Parathyroid adenoma (tissue), 2 donors: ENCODE measurements around the gene CTSE.

Experiments used
- H2AFZ ChIP-seq: fragments of 300-600 bp; sonication (generic); one replicate; pipeline ENCODE4 v1.7.0; 2017; ENCODE audit warnings: antibody characterized with exemption, mild to moderate bottlenecking
- H3K27ac ChIP-seq: fragments of 300-600 bp; sonication (generic); one replicate; pipeline ENCODE4 v1.7.0; 2017
- H3K27me3 ChIP-seq: fragments of 300-600 bp; sonication (generic); one replicate; pipeline ENCODE4 v1.7.0; 2017; ENCODE audit warnings: low read length; ENCODE audit not compliant: control insufficient read depth, insufficient read depth
- H3K36me3 ChIP-seq: fragments of 300-600 bp; sonication (generic); one replicate; pipeline ENCODE4 v1.7.0; 2017; ENCODE audit warnings: low read length; ENCODE audit not compliant: control insufficient read depth, insufficient read depth
- H3K4me1 ChIP-seq: fragments of 300-600 bp; sonication (generic); one replicate; pipeline ENCODE4 v1.7.0; 2017; ENCODE audit warnings: control low read depth
- H3K4me2 ChIP-seq: fragments of 300-600 bp; sonication (generic); one replicate; pipeline ENCODE4 v1.7.0; 2017; ENCODE audit warnings: low read length
- H3K4me3 ChIP-seq: fragments of 300-600 bp; sonication (generic); one replicate; pipeline ENCODE4 v1.7.0; 2017; ENCODE audit warnings: low read depth, low read length
- H3K79me2 ChIP-seq: fragments of 300-600 bp; sonication (generic); one replicate; pipeline ENCODE4 v1.7.0; 2017; ENCODE audit warnings: control low read depth
- H3K9ac ChIP-seq: fragments of 300-600 bp; sonication (generic); one replicate; pipeline ENCODE4 v1.7.0; 2017; ENCODE audit warnings: mild to moderate bottlenecking
- H3K9me3 ChIP-seq: fragments of 300-600 bp; sonication (generic); one replicate; pipeline ENCODE4 v1.7.0; 2017; ENCODE audit warnings: low read length; ENCODE audit not compliant: control insufficient read depth
- TF ChIP-seq, protein P1 (sequence below): fragments of 300-600 bp; sonication (generic); IDR thresholded peaks from one replicate; pipeline ENCODE4 v1.7.0; 2017; ENCODE audit warnings: antibody characterized with exemption, mild to moderate bottlenecking
- donor health status: primary hyperparathyroidism.

CTSE gene

DNA sequence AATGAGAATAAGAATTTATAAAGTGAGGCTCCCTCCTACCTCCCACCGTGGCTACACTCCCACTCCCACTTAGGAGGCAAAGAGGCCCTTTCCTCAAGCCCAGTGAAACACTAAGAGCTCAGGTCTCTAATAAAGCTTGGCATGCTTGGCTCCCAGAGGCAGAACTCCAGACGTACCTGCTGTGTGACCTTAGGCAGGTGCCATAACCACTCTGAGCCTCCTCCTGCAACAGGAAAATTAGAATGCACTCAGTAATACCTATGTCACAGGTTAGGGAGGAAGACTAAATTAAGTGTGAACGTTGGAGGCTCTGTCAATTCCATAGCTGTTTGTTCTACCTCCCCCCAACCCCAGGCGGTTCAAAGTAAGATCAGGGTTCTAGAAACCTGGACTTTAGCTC, 63.9 kb downstream of the CTSE start:
- Histone ChIP-seq H3K36me3 (no peaks in the 10 kb centered on the region), H3K4me1 (peaks cover 17% of the 10 kb centered on the region), H3K4me2 (no peak overlapping the region), H3K4me3 (no peak overlapping the region), H3K27me3 (no peaks in the 10 kb centered on the region), H3K9me3 (no peaks in the 10 kb centered on the region), H3K27ac (no peak overlapping the region), H2AFZ (no peak overlapping the region), H3K9ac (no peak overlapping the region), H3K79me2 (no peaks in the 10 kb centered on the region)
- TF ChIP-seq, protein P1, sequence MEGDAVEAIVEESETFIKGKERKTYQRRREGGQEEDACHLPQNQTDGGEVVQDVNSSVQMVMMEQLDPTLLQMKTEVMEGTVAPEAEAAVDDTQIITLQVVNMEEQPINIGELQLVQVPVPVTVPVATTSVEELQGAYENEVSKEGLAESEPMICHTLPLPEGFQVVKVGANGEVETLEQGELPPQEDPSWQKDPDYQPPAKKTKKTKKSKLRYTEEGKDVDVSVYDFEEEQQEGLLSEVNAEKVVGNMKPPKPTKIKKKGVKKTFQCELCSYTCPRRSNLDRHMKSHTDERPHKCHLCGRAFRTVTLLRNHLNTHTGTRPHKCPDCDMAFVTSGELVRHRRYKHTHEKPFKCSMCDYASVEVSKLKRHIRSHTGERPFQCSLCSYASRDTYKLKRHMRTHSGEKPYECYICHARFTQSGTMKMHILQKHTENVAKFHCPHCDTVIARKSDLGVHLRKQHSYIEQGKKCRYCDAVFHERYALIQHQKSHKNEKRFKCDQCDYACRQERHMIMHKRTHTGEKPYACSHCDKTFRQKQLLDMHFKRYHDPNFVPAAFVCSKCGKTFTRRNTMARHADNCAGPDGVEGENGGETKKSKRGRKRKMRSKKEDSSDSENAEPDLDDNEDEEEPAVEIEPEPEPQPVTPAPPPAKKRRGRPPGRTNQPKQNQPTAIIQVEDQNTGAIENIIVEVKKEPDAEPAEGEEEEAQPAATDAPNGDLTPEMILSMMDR, result no peak
